CD14-positive monocyte (primary cell): ENCODE results near the gene SEC63. TPM values are rescaled to one million over a fixed set of nuclear protein-coding genes. Genes with fewer than 3 reads are reported as not detected.

Source experiments
- DNase-seq, 3 donors: peaks; one replicate each; pipeline ENCODE4 v3.0.0-alpha.2; 2011 to 2022
- H2AFZ ChIP-seq: 2 replicates; pipeline ENCODE4 v1.6.0; 2012; ENCODE audit warnings: mild to moderate bottlenecking, low read depth, low read length, inconsistent platforms; ENCODE audit not compliant: insufficient read depth, poor library complexity, severe bottlenecking
- H3K27ac ChIP-seq, 2 donors: 1 replicate in 1 of 2; 2 replicates in 1 of 2; pipeline ENCODE4 v1.5.1; 2012 to 2013; ENCODE audit warnings: low read length in 2 of 2, control low read depth in 1 of 2, inconsistent platforms in 1 of 2, low read depth in 1 of 2, mild to moderate bottlenecking in 1 of 2
- H3K27me3 ChIP-seq, 2 donors: one replicate each; pipeline versions ENCODE4 v1.6.0 to v1.6.1; 2011 to 2013; ENCODE audit warnings: low read length in 2 of 2; ENCODE audit not compliant: control insufficient read depth in 2 of 2, insufficient read depth in 2 of 2
- H3K36me3 ChIP-seq, 2 donors: replicated peaks in 1 of 2; 1 replicate in 1 of 2; 2 replicates in 1 of 2; pipeline versions ENCODE4 v1.5.1 to v1.6.1; 2012 to 2013; ENCODE audit warnings: low read length in 2 of 2, control low read depth in 1 of 2, inconsistent platforms in 1 of 2, mild to moderate bottlenecking in 1 of 2; ENCODE audit not compliant: insufficient read depth in 2 of 2, control insufficient read depth in 1 of 2
- H3K4me1 ChIP-seq, 2 donors: 1 replicate in 1 of 2; 2 replicates in 1 of 2; pipeline versions ENCODE4 v1.5.1 to v1.6.1; 2012 to 2013; ENCODE audit warnings: low read length in 2 of 2, control low read depth in 1 of 2, inconsistent platforms in 1 of 2, mild to moderate bottlenecking in 1 of 2, moderate library complexity in 1 of 2; ENCODE audit not compliant: insufficient read depth in 2 of 2, control insufficient read depth in 1 of 2
- H3K4me2 ChIP-seq: replicated peaks from 2 replicates; pipeline ENCODE3; 2012; ENCODE audit warnings: low read length, moderate library complexity, mild to moderate bottlenecking; ENCODE audit not compliant: poor library complexity, severe bottlenecking; ENCODE audit errors: extremely low read depth
- H3K4me3 ChIP-seq, 3 experiments: fragments of 200-600 bp in 1 of 3; sonication (generic) in 1 of 3; replicated peaks in 1 of 3; 1 replicate in 2 of 3; 2 replicates in 1 of 3; pipeline ENCODE4 v1.5.1; 2011 to 2013; ENCODE audit warnings: low read length in 3 of 3, mild to moderate bottlenecking in 3 of 3, control low read depth in 2 of 3, low read depth in 2 of 3, inconsistent platforms in 1 of 3, moderate library complexity in 1 of 3
- H3K79me2 ChIP-seq: 2 replicates; pipeline ENCODE4 v1.6.0; 2012; ENCODE audit warnings: mild to moderate bottlenecking, control low read depth, inconsistent platforms, low read length, moderate library complexity; ENCODE audit not compliant: insufficient read depth
- H3K9ac ChIP-seq: 2 replicates; pipeline ENCODE4 v1.6.0; 2017; ENCODE audit warnings: low read length, mild to moderate bottlenecking; ENCODE audit not compliant: insufficient read depth, poor library complexity, severe bottlenecking
- H3K9me3 ChIP-seq, 2 donors: replicated peaks in 1 of 2; 1 replicate in 1 of 2; 2 replicates in 1 of 2; pipeline versions ENCODE4 v1.5.1 to v1.6.1; 2012 to 2013; ENCODE audit warnings: low read length in 2 of 2, control low read depth in 1 of 2; ENCODE audit not compliant: control insufficient read depth in 1 of 2, insufficient read depth in 1 of 2
- H4K20me1 ChIP-seq: 2 replicates; pipeline ENCODE4 v1.6.0; 2012; ENCODE audit warnings: mild to moderate bottlenecking, low read length, control low read depth, moderate library complexity; ENCODE audit not compliant: insufficient read depth
- H3K27ac Mint-ChIP-seq, 7 donors: one replicate each; pipeline ENCODE4 v1.8.0; 2020; ENCODE audit warnings: mild to moderate bottlenecking in 7 of 7, mixed read lengths in 7 of 7, moderate library complexity in 6 of 7, inconsistent platforms in 2 of 7
- H3K27me3 Mint-ChIP-seq, 3 donors: one replicate each; pipeline ENCODE4 v1.8.0; 2021 to 2022; ENCODE audit warnings: low read depth in 3 of 3, mild to moderate bottlenecking in 3 of 3, mixed read lengths in 3 of 3, moderate library complexity in 3 of 3, inconsistent platforms in 1 of 3
- H3K36me3 Mint-ChIP-seq, 2 donors: one replicate each; pipeline ENCODE4 v1.8.0; 2020; ENCODE audit warnings: mixed read lengths in 2 of 2, inconsistent platforms in 1 of 2, mild to moderate bottlenecking in 1 of 2
- H3K4me1 Mint-ChIP-seq: one replicate; pipeline ENCODE4 v1.8.0; 2020; ENCODE audit warnings: mild to moderate bottlenecking, mixed read lengths
- H3K4me3 Mint-ChIP-seq, 2 donors: one replicate each; pipeline ENCODE4 v1.8.0; 2020; ENCODE audit warnings: mild to moderate bottlenecking in 2 of 2, mixed read lengths in 2 of 2, moderate library complexity in 1 of 2
- H3K9me3 Mint-ChIP-seq, 7 donors: one replicate each; pipeline ENCODE4 v1.8.0; 2020 to 2022; ENCODE audit warnings: mixed read lengths in 7 of 7, mild to moderate bottlenecking in 6 of 7, moderate library complexity in 6 of 7, inconsistent platforms in 2 of 7
- CTCF ChIP-seq: fragments of 200-600 bp; IDR thresholded peaks from one replicate; pipeline ENCODE4 v1.8.0; 2022; ENCODE audit warnings: antibody characterized with exemption, mild to moderate bottlenecking
- WGBS: methylation state at CpG from one replicate; pipeline ENCODE4 v1.1.5; 2013; ENCODE audit warnings: missing lambda C conversion rate; ENCODE audit not compliant: insufficient coverage; 5-methylcytosine and 5-hydroxymethylcytosine counted together
- intact Hi-C, 2 donors: fragments of 100-400 bp; cut with micrococcal nuclease; formaldehyde crosslinking; loops; one replicate each; pipeline versions ENCODE4 v1.15.0 to v1.15.1; 2023
- polyA plus RNA-seq, 3 donors: library from polyadenylated mRNA; depleted of rRNA in 1 of 3; unstranded in 2 of 3; stranded (reverse) in 1 of 3; fragments of 300-500 nt in 2 of 3; fragments of >200 nt in 1 of 3; fragmentation: Illumina TruSeq in 2 of 3; gene quantifications; 1 replicate in 2 of 3; 2 replicates in 1 of 3; pipeline ENCODE4 v1.2.3, GENCODE V29; 2012 to 2021

Gene SEC63
- polyA plus RNA-seq, 3 donors, result 12.0 to 33.7 (median 12.7) TPM

DNA sequence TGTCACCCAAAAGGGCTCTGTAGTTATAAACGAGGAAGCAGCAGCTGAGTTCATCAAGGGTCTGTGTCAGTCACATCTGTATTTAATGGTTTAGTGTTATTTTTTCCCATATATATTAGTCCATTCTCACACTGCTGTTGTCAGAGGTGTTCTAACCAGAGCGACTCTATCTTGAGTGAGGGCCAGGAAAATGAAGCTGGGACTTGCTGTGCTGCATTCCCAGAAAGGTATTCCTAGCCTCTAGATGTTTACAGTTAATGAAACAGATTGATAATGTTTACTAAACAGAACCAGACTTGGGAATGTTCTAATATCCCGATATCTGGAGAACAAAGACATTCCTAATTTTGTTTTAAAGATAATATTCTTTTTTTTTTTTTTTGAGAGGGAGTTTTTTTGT is 48.0 kb upstream of the SEC63 start:
- Histone ChIP-seq H3K4me2 (no peak overlapping the region), H3K9ac (no peak overlapping the region), H3K4me1 (no peaks in the 10 kb centered on the region), H2AFZ (no peak overlapping the region), H3K4me3 (no peak overlapping the region), H3K9me3 (peaks cover 13 to 18% of the 10 kb centered on the region in 2 donors), H4K20me1 (no peaks in the 10 kb centered on the region), H3K27me3 (no peaks in the 10 kb centered on the region), H3K79me2 (no peaks in the 10 kb centered on the region), H3K36me3 (no peaks in the 10 kb centered on the region), H3K27ac (no peak overlapping the region)
- DNase-seq, result no peak
- Mint-ChIP-seq H3K4me1 (no peaks in the 10 kb centered on the region), H3K27me3 (peaks cover 0 to 4% (median 2%) of the 10 kb centered on the region in 3 donors), H3K4me3 (no peak overlapping the region), H3K36me3 (no peaks in the 10 kb centered on the region), H3K9me3 (peaks cover 10 to 22% (median 21%) of the 10 kb centered on the region in 7 donors), H3K27ac (no peak overlapping the region)
- intact Hi-C loops, result no loop called here
- no peak for TF ChIP-seq CTCF
- no CpG with 5 or more reads among the region's 3 CpGs for WGBS

DNA sequence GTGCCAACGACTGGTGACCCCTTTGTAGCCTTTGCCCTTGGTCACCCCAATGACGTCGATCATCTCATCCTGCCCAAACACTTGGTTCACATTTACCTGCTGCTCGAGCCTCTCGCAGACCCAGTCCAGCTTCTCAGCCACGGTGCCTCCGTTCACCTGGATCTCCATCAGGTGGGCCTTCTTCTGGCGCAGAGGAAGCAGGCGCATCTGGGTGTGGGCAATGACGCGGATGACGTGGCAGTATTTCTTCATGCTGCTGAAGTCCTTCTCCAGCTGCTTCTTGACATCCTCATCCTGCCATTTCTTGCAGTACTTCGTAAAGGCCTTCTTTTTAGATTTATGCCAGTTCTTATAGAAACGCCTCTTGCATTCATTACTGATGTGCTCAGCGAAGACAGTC is 46.9 kb upstream of the SEC63 start:
- 98% methylated on average over 15 of the region's 15 CpGs for WGBS
- no peak overlapping the region for H3K27ac ChIP-seq
- DNase-seq, result no peak
- Mint-ChIP-seq H3K27ac (no peak overlapping the region), H3K9me3 (peaks cover 10 to 22% (median 15%) of the 10 kb centered on the region in 7 donors), H3K4me3 (no peak overlapping the region), H3K27me3 (peaks cover 0 to 4% (median 2%) of the 10 kb centered on the region in 3 donors), H3K36me3 (no peaks in the 10 kb centered on the region), H3K4me1 (no peaks in the 10 kb centered on the region)
- H3K79me2 ChIP-seq, result no peaks in the 10 kb centered on the region
- H4K20me1 ChIP-seq, result no peaks in the 10 kb centered on the region
- TF ChIP-seq CTCF, result no peak
- H3K4me2 ChIP-seq, result no peak overlapping the region
- intact Hi-C loops, result no loop called here
- H3K36me3 ChIP-seq, result no peaks in the 10 kb centered on the region
- H3K27me3 ChIP-seq, result no peaks in the 10 kb centered on the region
- no peak overlapping the region for H3K4me3 ChIP-seq
- peaks cover 10 to 18% of the 10 kb centered on the region in 2 donors for H3K9me3 ChIP-seq
- H2AFZ ChIP-seq, result no peak overlapping the region
- no peaks in the 10 kb centered on the region for H3K4me1 ChIP-seq
- no peak overlapping the region for H3K9ac ChIP-seq
